HG03354 (cell line): ENCODE data around the gene C19orf12.

Experiments
- ATAC-seq: cut with Tn5 transposase; IDR thresholded peaks from one replicate; pipeline ENCODE4 v1.9.1; 2021; ENCODE audit warnings: mild to moderate bottlenecking; ENCODE audit not compliant: unreplicated experiment, poor library complexity, severe bottlenecking

The C19orf12 gene

DNA sequence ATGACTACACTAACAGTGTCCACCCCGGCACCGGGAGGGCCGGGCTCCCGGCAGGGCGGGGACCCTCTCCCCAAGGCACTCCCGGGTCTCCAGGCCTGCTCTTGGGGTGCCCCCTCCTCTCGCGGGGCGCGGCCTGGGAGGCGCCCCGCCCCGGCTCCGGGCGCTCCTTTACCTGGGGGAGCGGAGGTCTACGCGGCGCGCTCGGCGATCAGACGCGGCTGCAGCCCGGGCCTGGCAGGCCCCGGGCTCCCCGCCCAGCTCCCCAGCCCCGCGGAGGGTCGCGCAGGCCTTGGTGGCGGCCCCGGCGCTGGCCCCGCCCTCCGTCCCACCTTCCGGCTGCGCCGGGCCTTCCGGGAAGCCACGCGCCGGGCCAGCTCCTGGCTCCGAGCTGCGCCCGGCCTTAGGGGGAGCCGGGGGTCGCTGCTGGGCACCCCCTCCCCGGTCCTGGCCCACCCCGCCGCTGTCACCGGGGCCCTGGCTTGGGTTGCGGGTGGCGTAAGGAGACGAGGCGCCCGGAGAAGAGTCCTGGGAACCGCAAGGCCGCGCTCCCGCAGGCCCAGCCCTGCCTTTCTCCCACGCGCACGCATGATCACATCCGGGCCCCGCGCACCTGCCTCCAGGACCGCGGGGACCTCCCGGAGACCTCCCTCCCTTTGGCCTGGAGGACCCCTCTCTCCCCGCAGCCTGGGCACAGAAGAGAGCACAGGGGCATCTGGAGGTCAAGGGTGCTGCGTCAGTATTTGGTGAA, at the start of gene C19orf12:
Gene C19orf12, minus strand, starts transcription at position 309 of the 748 bp plus-strand sequence. CDS start 6,848 bp downstream, outside the sequence.
- peak; percentile 77 for ATAC-seq

DNA sequence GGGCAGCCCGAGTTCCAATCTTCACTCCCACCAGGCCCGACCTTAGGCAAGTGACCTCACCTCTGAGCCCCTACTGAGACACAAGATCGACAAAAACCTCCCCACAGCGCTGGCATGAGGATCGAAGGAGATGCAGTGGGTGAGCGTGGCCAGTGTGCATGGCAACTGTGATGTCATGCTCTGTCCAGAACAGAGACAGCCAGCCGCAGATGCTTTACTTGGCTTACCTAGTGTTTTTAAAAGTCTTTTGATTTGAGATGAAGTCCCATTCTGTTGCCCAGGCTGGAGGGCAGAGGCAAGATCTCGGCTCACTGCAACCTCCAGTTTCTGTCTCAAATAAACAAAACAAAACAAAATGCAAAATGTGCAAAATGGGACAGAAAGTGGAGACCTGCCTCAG, 49.3 kb upstream of the C19orf12 start:
- no peak for ATAC-seq

DNA sequence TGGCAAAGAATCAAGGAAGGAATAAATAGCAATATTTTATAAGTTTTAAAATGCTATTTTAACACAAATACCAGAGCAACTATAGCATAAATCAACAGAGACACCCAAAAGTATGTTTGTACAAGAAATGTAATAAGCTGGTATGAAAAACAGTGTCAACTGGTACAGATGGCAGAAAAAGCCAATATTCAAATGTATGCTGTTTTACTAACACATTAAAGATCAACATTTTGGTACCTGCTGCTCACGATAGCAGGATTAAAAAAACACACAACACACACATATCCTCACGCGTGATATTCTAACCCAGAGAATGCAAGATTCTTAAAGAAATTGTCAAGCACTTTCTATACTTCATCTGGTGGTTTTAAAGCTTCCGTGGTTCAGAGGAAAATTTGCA, 48.1 kb upstream of the C19orf12 start:
- ATAC-seq, result no peak

DNA sequence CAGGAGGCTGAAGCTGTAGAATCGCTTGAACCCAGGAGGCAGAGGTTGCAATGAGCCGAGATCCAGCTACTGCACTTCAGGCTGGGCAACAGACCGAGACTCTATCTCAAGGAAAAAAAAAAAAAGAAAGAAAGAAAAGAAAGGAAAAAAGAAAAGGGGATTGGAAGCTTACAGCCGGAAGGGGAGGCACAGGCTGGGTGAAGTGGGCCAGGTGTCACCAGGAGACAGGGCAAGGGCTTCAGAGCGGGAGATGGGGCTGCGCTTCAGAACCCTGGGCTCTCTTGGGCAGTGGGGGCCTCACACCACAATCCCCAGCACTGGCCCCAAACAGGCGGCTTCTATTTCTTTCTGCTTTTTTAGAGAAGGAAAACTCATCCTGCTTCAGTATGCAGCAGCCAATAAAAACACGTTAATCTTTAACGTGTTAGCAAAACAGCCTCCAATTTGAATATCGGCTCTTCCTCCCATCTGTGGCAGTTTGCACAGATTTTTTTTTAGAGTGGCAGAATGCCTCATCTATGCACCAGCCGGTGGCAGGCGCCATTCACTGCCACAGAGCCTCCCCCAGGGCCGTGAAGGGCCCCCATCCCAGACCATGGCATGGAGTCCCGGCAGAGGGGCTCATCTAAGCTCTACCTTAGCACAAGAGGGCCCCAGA, 46.6 kb upstream of the C19orf12 start:
- no peak for ATAC-seq

DNA sequence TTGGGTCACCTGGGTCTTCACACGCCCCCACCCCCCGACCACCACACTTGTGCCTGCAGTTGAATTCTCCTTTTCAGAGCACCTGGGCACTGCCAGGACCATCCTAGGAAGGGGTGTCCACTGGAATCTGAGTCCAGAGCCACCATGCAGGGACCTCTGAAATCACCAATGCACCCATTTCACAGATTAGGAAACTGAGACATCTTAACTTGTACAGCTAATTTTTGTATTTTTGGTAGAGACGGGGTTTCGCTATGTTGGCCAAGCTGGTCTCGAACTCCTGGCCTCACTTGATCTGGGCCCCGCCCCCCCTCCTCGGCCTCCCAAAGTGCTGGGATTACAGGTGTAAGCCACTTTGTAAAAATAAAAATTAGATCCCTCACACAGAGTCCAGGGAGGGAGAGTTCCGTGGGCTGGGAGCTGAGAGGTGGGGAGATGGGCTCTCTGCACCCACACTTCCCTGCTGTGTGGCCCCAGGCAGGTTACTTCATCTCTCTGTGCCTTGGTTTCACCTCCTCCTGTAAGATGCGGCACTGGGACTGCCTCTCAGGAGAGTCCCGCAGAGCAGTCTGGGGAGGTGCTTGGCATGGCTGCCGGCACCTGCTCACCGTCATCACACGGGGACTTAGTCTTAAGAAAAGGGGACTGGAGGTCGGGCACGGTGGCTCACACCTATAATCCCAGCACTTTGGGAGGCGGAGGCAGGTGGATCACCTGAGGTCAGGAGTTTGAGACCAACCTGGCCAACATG, 45.9 kb upstream of the C19orf12 start:
- ATAC-seq, result no peak

DNA sequence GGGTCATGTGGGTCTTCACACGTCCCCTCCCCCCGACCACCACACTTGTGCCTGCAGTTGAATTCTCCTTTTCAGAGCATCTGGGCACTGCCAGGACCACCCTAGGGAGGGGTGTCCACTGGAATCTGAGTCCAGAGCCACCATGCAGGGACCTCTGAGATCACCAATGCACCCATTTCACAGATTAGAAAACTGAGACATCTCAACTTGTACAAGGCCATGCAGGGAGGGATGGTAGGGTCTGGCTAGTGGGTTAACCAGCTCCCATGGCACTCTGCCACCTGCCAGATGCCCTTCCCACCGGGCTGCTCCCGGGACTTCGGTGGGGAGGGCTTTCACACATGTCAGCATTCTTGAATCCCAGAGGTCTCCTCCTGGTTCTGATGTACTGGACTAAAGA, 44.3 kb upstream of the C19orf12 start:
- ATAC-seq, result no peak

DNA sequence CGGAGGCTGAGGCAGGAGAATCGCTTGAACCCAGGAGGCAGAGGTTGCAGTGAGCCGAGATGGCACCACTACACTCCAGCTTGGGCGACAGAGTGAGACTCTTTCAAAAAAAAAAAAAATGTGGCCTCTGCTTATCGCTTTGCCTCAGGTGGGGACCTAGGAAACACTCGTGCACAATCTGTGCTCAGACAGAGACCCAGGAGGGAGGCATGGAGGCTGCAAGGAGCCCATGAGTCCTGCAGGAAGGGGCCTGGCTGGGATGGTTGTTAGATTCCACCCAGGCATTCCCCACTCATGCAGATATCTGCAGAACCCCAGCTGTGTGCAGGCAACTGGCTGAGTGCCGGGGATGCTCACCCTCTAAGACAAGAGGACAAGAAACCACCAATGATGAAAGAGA, 43.8 kb upstream of the C19orf12 start:
- ATAC-seq, result no peak

DNA sequence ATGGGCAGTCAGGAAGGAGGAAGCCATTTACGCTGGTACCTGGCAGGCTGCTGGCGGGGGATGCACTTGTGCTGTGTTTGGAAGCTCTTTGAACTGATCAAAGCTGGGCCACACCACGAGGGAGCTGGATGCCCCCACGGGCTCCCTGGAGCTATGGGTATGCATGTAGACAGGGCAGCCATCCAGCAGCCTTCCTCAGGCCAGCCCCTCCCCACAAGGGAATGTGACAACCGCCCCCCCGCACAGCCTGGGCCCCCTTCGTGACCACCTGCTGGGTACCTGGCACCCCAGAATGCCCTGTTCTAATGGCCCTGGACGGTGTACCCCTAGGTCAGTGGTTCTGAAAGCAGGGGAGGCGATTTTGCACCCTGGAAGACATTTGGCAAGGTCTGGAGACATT, 42.5 kb upstream of the C19orf12 start:
- ATAC-seq, result no peak

DNA sequence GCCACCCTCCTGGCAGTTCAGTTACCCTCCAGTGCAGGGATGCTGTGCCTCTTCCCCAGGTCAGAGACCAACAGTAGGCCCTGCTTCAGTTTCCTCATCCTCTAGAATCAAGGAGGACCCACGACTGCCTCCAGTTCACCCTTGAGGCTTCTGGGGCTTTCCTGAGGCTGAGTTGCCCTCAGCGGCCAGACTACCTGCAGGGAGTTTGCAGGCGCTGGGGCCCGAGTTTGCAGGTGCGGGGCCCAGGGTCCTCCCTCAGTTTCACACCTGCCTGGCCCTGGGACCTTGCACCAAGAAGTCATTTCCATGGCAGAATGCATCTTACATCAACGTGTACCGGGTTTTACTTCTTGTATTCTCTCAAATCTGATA, 38.9 kb upstream of the C19orf12 start:
- ATAC-seq, result no peak

DNA sequence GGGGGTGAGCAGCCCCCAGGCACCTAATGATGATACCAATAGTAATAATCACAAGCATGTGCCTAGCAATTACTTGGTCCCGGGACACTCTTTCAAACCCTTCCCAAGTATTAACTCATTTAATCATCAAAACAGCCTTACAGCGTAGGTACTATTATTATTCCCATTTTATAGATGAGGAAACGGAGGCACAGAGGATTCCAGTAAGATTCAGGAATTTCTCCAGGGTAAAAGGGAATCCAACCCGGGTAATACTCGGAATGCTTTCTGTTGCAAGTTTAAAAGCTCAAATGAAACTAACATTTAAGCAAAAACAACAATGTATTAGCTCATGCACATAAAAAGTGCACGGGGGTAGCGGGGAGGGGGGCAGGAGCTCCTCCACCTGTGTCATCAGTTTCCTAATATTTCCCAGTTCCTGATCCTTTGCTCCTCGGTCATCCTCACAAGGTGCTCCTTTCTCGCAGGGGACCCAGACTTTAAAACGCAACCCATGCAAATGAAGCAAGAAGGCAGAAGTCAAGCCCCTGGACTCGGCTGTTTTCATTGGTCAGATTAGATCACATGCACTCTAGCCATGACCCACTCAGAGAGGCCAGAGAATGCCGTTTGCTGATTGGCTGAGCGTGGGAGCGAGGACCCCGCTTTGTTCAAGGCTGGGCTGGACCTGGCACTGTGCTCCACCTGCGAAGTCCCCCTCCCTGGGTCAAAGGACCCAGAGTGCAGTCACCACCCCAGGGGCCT, 38.3 kb upstream of the C19orf12 start:
- no peak for ATAC-seq

DNA sequence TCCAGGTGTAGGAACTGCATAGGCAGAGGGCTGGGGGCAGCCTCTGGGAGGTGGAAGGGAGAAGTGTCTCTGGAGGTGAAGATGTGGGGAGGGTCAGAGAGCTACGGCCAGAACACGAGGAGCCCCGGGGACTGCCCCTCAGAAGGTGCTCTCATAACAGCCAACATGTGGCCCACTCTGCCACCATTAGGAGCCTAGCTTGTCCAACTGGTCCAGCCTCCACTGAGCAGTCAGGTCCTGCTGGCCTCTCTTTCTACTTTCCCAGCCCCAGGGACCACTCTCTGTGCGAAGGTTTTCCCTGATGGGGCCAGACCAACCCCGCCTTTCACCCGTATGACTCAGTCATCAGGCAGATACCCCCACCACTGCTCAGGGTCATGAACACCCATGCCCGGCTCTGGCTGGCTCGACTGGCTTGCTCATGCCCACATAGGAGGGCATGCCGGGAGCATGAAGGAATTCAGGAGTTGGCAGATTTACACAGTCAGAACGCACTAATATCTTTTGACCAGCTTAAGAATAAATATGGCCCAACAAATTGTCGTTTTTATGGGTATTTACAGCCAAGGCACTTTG, 37.5 kb upstream of the C19orf12 start:
- no peak for ATAC-seq

DNA sequence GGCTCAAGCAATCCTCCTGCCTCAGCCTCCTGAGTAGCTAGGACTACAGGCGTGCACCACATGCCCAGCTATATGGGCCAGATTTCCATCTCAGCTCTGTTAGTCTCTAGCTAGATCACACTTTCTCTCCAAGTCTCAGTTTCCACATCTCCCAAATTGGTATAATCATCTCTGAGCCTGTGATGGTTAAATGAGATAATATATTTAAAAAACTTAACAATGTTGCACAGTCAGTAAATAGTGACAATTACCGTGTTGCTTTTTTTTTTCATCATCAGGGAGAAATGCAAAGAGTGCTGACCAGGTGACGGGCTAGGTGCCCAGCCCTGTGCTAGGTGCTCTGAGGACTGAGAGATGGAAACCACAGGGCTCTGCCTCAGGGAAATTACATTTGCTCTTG, 36.9 kb upstream of the C19orf12 start:
- ATAC-seq, result no peak

DNA sequence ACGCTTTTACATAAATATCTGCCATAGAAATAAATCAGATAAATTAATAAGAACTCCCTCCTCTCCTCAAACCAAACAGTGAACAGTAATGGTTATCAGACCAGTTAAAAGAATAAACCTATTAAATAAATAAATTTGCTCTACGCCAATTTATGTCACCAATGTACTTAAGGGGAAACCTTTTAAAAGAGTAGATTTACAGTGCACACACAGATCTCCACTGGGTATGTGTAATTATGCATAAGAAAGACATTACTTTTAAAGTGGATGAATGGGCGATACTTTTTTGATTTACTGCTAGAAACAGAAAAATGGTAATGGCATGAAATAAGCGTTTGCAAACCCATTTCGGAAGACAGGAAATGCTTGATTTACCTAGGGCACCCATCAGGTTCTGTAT, 34.9 kb upstream of the C19orf12 start:
- no peak for ATAC-seq

DNA sequence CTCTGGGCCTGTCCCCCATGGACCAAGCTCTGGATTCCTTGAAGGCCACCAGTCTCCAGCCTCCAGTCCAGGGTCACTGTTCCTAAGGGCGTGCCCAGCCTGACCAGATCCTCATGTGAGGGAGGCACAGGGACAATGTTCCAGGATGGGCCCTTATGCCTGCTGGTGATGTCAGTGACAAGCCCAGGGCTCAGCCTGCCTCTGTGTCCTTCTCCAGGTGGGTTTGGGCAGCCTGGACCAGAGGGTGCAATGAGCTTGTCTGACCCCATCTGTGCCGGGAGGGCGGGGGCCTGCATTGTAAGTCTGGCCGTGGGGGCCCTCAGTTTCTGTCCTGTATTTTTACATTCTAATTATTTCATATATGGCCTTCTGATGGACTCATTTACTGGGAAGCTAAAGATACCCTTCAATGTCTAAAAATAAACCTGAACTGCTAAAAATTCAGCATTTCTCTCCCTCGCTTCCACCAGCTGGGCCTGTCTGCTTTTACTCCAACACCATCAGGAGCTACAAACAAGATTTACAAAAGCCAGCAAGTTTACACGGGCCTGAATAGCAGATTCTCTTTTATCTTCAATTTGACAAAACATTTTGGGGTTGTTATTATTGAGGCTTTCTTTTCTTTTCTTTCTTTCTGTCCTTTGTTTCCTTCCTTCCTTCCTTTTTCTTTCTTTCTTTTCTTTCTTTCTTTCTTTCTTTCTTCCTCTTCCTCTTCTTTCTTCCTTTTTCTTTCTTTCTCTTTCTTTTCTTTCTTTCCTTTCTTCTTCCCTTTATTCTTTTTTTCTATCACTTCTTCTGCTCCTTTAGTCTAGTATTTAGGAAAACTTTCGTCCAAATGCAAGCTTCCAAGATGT, 34.2 kb upstream of the C19orf12 start:
- no peak for ATAC-seq

DNA sequence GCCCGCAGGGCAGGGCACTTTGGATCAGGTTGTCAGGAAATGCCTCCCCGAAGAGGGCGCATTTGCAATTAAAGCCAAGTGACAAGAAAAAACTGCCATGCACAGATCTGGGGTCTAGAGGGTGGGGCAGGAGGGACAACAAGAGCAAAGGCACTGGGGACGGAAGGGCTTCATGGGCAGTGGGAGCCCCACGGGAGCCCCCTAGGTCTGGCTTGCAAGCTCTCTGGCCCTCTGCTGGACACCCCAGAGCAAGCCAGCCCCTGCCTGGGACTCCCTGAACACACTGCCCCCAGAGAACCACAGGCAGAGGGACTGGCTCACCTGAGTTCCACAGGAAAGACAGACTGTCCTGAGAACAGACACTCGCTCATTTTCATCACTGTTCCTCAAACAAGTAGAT, 30.2 kb upstream of the C19orf12 start:
- ATAC-seq, result no peak

DNA sequence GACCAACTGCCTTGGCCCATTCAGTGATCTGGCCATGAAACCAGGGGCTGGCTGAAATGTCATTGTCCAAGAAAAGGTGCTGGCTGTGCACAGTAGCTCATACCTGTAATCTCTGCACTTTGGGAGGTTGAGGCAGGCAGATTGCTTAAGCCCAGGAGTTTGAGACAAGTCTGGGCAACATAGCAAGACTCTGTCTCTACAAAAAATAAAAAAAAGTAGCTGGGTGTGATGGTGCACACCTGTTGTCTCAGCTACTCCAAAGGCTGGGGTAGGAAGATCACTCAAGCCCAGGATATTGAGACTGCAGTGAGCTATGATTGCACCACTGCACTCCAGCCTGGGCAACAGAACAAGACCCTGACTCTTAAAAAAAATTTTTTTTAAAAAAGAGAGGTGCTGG, 28.6 kb upstream of the C19orf12 start:
- no peak for ATAC-seq

DNA sequence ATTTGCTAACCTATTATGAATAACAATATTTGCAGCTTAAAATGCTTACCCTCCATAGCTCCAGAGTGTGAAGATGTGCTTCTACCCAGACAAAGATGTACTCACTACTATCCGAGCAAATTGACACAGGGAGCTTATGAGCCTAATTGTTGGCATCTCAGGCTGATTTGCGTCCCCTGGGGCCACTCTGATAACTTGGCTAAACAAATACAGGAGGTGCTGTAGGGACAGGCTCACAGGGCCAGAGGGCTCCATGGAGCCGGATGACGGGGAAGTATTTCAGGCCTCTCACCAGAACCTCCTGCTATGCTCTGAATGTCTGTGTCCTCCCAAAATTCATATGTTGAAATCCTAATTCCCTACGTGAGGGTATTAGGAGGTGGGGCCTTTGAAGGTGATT, 26.7 kb upstream of the C19orf12 start:
- no peak for ATAC-seq

DNA sequence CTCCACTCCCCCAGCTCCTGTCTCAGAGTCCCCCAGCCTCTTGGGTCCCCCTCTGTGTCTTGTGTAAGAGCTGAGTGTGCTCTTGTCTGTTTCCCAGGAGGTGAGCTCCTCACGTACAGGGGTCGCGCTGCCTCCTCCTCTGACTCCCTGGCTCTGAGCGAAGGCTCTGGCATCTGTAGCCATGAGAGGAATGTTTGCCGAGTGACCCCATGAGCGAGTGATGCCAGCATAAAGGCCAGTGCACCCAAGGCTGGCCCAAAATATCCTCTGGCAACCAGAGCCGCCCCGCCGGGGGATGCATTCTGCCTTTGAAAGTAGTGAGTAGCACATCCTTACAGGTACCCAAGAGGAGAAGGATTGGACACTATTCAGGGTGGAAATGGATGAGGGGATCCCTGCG, 26.2 kb upstream of the C19orf12 start:
- ATAC-seq, result no peak

DNA sequence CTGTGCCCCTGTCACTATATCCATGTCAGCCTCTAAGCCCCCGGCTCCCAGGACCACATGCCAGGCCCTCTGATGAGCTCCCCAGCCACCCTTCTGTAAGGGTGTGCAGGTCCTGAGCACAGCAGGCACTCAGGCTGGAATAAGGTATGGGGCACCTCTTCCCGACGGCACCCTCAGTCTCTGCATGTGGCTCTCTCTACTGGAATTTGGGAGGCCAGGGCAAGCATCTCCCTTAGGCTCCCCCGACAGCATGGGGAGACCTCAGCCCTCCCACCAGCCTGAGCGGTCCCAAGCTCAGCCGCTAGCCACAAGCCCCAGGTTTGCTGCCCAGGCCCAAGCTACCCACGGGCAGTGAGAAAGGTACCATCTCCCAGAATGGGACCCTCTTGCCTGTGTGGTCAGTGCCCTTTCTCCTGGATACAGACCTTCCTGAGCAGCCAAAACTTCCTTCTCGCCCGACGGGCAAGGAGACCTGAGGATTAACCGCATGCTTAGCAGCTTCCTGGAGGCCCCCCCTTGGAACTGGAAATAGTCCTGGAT, 22.5 kb upstream of the C19orf12 start:
- ATAC-seq, result no peak
